UCSD-AML1 (cell line): ENCODE results near the gene PCGF3.
"Not testable (repeated sequence)": the region's sequence is repeated elsewhere in the genome, so short reads cannot be mapped to it uniquely, and the experiment has no call there.

Source experiments
- DNase-seq: peaks from one replicate; lab custom pipeline; 2025; ENCODE audit not compliant: unreplicated experiment; lab: John Stamatoyannopoulos, UW

PCGF3 gene

DNA sequence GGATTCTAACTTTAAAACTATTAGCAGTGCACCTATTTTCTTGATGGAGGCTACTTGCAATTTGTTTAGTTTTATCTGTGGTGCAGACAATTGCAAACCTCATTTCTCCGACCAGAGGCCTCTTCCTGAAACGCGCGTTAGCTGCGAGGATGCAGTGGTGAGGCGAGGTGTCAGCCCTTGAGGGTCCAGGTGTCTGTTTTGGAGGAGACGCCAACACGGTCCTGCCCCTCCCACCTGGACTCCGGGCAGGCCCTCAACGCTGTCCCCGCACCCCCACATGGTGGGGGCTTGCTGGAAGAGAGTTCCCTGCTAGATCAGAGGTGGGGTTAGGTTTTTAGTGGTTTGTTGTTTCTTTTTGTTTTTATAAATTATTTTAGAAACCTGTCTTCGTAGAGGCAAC is 34.4 kb downstream of the PCGF3 start:
- DNase-seq: no peak

DNA sequence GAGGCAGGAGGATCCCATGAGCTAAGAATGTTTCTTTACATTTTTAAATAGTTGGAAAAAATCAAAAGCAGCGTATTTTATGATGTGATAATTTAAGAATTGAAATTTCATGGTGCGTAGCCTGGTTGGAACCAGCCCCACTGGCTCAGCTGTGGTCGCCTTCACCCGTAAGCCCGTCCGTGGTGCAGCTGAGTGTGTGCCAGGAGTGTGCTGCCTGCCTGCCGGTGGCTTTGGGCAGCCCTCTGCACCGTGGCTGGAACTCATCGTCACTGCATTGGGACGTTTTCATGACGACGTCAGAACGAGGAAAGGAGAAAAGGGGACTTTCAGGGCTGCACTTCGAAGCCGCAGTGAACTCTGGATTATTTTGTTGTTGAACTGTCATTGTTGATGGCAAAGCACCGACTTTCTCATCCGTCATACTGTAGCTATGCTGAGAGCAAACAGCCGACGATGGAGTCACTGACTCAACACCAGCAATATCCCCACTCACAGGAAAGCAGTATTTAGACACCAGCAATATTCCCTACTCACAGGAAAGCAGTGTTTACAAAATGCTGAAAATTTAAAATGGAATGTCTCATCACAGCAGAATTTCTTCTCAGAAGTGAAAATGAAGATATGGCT is 35.1 kb downstream of the PCGF3 start:
- DNase-seq: no peak

DNA sequence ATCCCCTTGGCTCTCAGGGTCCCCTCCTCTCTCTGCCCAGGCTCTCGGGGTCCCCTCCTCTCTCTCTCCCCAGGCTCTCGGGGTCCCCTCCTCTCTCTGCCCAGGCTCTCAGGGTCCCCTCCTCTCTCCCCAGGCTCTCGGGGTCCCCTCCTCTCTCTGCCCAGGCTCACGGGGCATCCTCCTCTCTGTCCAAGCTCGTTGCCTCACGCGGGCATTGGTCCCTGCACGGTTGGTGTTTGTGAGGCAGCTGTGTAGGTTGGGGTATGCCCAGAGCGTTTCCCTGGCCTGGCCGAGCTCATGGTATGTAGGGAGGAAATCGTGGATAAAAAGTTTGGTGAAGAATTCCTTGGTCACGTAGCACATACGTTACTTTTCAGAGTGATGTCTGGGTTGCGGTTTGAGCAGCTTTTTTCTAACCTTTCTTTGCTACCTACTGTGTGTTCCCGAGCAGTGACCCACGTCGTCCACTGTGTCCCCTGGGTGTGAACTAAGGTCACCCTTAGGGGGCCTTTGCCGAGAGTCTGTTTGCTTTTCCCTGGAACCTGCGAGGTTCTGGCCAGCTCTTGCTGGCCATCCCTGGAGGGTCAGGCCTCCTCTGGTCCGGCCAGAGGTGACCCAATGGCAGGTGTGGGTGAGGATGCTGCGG is 36.6 kb downstream of the PCGF3 start:
- no peak for DNase-seq

DNA sequence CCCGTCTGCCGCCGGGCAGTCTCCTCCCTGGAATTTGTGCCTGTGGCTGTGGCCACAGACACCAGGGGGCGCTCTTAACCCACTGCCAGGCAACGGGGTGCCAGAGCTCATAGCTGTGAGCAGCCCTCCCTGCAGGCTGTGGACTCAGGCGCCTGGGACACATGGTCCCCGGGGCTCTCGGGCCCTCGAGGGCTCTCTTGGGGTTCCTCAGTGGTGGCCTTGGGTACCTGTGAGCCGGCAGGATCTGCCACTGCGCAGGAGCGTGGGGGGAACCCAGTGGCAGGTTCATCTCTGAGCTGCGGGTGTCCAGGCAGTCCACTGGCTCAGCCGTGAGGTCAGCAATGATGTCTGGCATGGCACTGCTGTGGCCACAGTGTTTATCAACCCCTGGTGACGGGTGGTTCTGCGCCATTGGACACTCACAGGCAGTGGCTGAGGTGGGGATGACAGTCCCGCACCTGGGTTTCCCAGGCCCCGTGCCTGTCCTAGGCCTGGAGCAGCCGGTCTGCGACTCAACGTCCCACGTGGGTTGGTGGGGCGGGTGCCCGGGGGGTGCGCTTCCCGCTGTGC is 37.2 kb downstream of the PCGF3 start:
- DNase-seq: peak; percentile 61

DNA sequence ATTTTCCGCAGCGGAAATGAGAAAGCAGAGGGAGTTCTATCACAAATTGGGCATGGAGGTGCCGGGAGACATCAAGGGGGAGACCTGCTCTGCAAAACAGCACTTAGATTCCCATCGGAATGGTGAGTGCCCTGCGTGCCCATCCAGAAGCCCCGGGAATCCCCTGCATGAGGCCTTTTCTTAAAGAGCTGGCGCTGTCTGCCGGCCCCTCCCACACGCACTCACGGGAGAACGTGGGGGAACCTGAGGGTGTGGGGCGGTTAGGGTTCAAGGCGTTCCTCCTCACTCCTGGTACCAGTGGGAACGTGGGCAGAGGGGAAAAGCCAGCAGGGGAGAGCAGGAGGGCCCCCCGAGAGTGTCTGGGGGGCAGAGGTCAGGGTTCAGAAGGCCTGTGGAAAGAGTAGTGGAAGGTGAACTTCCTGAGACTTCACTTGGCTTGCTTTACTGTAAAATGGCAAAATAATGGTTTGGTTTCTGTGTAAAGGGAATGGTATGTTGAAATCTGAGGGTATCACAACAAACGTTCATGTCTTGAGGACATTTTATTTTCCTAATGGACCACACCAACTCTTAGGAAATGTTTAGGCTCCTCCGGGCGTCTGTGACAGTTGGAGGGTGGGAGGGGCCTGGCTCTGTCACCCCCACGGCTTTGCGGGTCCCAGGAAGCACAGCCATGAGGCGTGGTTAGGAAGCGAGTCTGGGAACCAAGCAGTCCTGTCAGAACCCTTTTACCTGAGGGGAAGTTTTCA is 38.0 kb downstream of the PCGF3 start:
- no peak for DNase-seq

DNA sequence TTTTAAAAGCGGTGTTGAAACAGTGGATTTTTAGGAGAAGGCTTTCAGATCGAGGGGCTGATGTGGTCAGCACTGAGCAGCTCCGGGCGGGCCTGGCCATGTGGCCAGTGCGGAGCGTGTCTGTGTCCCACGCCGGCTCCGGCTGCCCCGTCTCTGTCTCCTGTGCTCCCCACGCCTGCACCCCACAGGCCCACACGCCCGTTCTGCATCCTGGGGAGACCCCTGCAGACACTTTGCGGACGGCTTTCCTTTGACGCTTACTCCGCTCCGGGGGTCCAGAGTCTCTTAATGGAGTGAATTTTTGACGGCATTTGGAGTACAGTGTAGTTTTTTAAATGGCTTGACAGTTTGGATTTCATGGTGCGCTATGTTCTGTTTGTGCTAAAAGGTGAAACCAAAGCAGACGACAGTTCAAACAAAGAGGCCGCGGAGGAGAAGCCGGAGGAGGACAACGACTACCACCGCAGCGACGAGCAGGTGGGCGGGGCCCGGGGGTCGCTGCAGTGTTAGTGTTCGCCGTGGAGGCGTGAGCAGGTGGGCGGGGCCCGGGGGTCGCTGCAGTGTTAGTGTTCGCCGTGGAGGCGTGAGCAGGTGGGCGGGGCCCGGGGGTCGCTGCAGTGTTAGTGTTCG is 38.7 kb downstream of the PCGF3 start:
- no peak for DNase-seq

DNA sequence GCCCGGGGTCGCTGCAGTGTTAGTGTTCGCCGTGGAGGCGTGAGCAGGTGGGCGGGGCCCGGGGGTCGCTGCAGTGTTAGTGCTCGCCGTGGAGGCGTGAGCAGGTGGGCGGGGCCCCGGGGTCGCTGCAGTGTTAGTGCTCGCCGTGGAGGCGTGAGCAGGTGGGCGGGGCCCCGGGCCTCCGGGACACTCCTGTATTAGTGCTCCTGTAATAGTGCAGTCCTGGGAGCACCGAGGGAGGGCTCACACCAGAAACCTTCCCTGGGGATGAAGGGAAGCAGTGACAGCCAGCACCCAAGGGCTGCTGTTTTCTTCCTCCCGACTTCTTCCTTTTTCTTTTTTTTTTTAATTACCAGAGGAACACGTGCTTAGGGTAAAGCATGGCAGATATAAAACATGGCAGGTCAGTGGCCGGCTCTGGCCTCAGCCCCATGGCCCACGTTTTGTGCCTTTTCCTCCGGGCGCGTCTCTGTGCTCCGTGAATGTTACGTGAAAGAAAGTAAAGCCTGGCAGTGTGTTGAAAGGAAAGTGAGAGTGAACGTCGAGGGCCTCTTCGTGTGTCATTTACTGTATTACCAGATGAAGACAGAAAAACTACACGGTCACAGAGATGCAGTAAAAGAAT is 42.0 kb downstream of the PCGF3 start:
- no peak for DNase-seq

DNA sequence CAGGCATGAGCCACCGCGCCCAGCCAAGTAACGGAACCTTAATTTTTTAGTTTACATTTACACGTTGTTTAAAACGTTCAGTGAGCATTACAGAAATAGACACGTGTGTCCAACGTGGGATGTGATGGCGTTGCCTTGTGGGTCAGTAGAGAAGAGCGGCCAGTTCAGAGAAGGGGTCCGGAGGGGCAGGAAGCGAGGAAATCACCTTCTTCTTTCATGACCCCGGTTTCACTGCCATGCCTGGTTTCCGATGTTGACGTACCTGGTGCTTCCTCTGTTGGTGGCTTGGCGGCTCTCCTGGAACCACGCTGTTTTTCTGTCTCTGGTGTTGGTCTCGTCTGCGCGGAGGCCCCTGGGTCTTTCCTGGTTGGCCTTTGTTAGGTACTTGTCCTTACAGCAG is 42.8 kb downstream of the PCGF3 start:
- DNase-seq: no peak

DNA sequence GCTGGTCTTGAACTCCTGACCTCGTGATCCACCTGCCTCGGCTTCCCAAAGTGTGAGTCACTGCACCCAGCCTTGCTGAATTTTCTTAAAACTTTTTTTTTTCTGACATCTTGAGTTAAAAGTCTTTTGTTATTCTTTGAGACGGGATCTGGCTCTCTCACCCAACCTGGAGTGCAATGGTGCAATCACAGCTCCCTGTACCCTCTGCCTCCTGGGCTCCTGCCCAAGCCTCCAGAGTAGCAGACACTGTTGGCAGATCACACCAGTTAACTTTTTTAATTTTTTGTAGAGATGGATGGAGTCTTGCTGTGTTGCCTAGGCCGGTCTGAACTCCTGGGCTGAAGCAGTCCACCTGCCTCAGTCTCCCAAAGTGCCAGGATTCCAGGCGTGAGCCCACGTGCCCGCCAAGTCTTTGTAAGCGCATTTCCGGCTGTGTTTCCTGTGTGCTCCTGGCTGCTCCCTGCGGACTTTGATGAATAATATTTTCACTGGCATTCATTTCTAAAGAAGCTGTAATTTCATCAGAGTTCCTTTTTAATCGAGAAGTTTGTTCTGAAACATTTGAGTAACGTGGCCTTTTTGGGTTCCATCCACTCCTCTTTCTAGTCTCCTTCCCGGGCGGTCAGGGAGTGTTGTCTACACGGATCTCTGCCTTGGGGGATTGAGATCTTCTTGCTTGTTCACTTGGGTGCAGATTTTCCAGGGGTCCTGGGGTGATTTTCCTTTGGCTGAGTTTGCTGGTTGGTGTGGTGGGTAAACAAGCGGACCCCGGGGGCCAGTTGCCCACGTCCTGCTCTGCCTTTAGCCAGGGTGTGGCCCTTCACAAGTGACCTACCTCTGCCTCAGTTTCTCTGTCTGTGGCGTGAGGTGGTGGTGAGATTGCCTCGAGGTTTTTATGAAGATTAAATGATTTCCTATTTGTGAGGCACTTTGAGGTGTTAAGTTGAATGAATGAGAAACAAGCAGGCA is 44.4 kb downstream of the PCGF3 start:
- DNase-seq: no peak

DNA sequence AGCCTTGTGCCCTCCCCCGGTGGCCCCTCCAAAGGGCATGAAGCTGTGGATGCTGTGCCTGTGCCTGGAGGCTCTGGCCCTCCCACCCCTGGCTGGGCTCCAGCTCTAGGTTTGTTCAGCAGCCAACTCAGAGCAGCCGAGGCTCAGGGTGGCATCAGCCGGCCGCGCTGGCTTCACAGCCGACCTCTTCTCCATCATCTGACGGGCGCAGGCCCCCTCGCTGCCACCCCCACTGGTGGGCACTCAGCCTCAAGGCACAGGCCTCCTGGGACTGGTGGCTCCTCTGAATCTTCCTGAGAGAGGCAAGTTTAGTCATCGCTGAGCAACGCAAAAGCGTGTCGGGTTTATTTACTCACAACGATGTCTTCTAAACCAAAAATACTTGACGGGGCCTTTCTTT is 46.0 kb downstream of the PCGF3 start:
- DNase-seq: no peak

DNA sequence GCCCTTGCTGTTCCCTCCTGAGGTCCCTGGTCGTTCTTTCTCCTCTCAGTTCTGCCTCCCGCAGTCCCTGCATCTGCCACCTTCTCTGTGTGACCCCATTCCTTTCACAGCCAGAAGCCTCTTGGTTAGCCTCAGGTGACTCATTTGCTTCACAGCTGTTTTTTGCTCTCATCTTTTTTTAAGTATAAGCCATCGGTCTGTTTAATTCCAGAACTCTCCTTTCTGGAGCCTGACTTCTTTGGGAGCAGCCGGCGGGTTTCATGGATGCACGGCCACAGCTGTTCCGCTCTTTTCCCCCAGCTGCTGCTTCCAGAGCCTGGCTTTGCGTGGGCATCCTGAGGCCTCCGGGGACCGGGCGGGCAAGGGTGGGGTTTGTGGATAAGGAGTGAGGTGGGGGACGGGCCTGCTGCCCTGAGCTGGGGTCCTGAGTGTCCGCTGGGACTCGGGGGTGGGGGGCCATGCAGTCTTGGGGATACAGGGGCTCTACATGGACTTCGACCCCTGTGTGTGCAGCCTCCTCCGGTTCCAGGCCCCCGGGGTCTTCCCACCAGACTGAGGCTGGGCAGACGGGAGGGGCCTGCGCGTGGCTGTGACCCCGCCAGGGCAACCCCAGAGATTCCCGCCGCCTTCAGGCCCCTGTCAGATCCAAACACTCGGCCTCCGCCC is 46.7 kb downstream of the PCGF3 start:
- no peak for DNase-seq

DNA sequence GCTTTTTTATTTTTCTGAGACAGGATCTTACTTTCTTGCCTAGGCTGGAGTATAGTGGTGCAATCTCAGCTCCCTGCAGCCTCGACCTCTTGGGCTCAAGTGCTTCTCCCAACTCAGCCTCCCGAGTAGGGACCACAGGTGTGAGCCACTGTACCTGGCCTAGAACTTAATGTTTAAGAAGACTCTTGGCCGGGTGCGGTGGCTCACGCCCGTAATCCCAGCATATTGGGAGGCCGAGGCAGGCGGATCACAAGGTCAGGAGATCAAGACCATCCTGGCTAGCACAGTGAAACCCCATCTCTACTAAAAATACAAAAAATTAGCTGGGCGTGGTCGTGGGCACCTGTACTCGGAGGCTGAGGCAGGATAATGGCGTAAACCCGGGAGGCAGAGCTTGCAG is 47.6 kb downstream of the PCGF3 start:
- DNase-seq: not testable (repeated sequence)

DNA sequence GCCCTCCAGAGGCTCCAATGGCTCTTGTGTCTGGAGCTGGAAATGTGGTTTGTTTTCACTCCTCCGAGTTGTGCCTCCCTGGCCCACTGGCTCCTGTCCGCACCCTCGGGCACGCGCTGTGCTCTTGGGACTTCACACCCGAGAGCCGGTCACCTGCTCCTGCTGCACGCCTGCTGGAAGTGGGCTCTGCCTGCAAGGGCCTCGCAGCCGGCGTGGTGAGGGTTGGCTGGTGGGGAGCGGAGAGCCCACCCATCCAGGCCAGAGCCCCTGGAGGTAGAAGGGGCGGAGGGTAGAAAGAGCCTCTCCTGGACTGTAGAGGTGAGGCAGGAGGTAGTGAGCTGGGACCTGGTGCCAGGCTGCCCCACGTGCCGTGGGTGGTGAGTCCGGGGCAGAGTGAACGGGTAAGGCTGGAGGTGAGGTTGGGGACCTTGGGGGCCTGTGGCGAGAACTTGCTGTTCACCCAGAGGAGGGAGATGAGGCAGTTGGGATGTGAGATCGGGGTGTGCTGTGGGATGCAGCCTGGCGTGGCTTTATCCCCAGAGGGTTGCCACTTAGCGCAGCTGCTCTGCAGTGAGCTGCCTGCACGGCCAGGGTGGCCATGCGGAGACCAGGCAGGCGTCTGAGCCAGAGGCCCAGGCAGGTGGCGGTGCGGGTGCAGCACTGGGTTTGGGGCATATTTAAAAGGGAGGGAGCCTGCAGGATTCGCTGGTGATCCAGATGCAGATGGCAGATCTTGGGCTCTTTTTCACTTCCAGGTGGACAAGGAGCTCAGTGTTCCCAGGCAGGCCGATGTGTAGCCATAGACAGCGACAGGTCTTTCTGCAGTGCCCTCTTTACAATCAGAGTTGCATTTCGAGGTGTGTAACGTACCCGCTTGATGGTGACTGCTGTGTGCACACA is 48.8 kb downstream of the PCGF3 start:
- DNase-seq: no peak

DNA sequence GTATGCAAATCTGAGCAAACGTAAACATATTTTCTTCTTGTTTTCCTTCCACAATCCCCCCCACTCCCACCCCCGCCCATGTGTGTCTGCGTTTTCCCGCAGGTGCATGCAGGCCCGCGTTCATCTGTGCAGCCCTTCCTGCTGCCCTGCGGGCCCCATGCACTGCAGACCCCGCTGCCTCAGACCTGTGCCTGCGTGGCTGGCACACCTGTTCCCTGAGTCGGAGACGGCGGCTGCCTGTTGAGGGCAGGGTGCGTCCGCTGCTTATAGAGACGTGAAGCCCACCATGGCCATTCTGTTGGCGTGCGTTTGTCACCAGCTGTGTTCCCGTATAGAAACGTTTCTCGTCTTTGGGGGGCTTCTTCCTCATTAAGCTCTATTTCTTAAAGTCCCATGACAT is 51.5 kb downstream of the PCGF3 start:
- DNase-seq: no peak

DNA sequence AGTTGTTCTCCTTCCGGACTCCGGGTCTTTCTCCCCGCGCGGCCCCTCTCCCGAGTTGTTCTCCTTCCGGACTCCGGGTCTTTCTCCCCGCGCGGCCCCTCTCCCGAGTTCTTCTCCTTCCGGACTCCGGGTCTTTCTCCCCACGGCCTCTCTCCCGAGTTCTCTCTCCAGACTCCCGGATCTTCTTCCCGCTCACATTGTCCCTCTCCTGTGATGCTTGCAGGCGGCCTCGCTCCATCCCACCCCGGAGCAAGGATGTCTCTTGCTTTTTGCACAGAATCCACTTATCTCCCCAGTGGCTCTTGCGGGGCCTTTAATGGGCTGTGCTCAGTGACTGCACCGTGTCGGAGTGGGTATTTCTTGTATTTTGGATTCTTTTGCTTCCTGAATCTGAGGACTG is 54.2 kb downstream of the PCGF3 start:
- not testable (repeated sequence) for DNase-seq

DNA sequence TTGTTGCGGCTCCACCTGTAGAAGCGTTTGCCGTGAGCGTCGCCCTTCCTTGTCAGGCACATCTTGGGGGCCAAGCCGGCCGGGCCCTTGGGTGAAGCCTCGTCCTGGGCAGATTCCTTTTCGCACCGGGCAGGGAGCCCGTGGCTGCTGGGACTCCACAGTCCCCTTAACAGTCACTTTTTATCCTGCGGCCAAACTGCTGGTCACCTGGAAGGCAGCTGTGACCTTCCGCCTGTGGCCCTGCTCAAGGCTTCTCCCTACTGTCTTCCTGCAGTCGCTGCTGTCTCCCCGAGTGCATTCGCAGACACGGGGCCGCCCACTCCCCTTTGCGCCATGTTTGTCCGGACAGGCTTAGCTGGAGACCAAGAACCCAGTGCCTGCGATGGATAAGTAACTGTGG is 55.0 kb downstream of the PCGF3 start:
- no peak for DNase-seq

DNA sequence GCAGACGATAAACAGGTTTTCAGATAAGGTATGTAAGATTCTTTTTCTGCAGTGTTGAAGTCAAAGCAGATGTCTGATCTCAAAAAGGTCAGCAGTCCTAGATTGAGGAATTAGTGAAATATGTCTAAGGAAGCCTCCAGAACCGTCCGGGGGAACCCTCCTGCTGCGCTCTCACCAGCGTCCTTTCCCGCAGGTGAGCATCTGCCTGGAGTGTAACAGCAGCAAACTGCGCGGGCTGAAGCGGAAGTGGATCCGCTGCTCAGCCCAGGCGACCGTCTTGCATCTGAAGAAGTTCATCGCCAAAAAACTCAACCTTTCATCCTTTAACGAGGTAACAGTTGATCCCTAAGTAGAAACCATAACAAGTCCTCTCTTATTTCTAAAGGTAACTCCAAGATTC is 55.5 kb downstream of the PCGF3 start:
- no peak for DNase-seq

DNA sequence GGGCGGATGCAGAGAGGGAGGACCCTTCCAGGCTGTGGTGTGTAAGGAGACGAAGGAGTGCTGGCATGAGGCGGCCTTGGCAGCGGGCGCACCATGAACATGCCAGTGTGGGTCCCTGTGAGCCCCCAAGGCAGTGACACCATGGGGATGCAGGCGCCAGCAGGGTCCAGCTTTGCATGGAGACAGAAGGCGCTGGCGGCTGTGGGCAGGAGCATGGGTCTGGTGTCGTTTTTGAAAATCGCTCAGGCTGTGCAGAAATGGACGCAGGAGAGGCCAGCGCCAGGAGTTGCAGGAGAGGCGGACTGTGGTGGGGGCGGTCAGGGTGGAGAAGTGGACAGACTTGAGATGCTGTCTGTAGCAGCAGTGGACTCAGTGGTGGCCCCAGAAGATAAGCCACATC is 56.1 kb downstream of the PCGF3 start:
- DNase-seq: no peak
